Pancreas (tissue), 10 donors: ENCODE measurements around the gene DNASE1L3. TPM values are rescaled to one million over a fixed set of nuclear protein-coding genes. Genes with fewer than 3 reads are reported as not detected.
A peak's percentile ranks its signal among the peaks of the same experiment; 100 is the strongest.

Experiments used
- ATAC-seq, 4 donors: fragments of 200-7000 bp; cut with Tn5 transposase; one replicate each; pipeline versions ENCODE4 v1.8.0 to v1.9.1; 2020; ENCODE audit warnings: mild to moderate bottlenecking in 4 of 4, moderate library complexity in 4 of 4
- DNase-seq, 6 donors: peaks; one replicate each; pipeline ENCODE4 v3.0.0-alpha.2; 2020
- FAIRE-seq: peaks from 2 replicates; lab custom pipeline; 2012; peaks lifted over from hg19 to GRCh38; lab: Jason Lieb, UNC
- H3K27ac ChIP-seq, 4 donors: fragments of 200-600 bp; sonication (generic); 1 replicate in 3 of 4; 2 replicates in 1 of 4; pipeline versions ENCODE4 v1.5.0 to v1.8.0; 2020
- H3K27me3 ChIP-seq, 4 donors: fragments of 200-600 bp; one replicate each; pipeline ENCODE4 v1.8.0; 2021
- H3K36me3 ChIP-seq, 3 donors: fragments of 200-600 bp; sonication (generic) in 1 of 3; one replicate each; pipeline versions ENCODE4 v1.5.0 to v1.8.0; 2020 to 2021
- H3K4me1 ChIP-seq, 3 donors: fragments of 200-600 bp; one replicate each; pipeline ENCODE4 v1.8.0; 2021
- H3K4me3 ChIP-seq, 4 donors: fragments of 200-600 bp; sonication (generic) in 2 of 4; one replicate each; pipeline versions ENCODE4 v1.5.0 to v1.8.0; 2020 to 2021
- H3K9me3 ChIP-seq, 4 donors: fragments of 200-600 bp; one replicate each; pipeline ENCODE4 v1.8.0; 2021
- WGBS, 2 donors: extraction: QIAGEN DNeasy Blood & Tissue Kit; methylation state at CpG; one replicate each; pipeline ENCODE4 v1.1.7; 2013; 5-methylcytosine and 5-hydroxymethylcytosine counted together
- intact Hi-C, 3 donors: fragments of 100-400 bp; cut with DNase I; formaldehyde crosslinking; loops; one replicate each; pipeline versions ENCODE4 v1.11.1 to v1.14.2; 2022
- polyA plus RNA-seq, 2 donors: library from polyadenylated mRNA; stranded (reverse); fragments of 200-250 nt; gene quantifications; one replicate each; pipeline ENCODE4 v1.2.3, GENCODE V29; 2013
- total RNA-seq, 6 donors: library from RNA; stranded (reverse); fragmentation: NEBNext Ultra II Directional in 4 of 6; extraction: Animal tissue kit (Norgen Biotek cat#: 25700) in 4 of 6; gene quantifications; one replicate each; pipeline versions ENCODE4 v1.2.1 to v1.2.4, GENCODE V29; 2021 to 2023
- TF ChIP-seq, protein P1 (sequence below), 4 donors: fragments of 200-600 bp; sonication (generic) in 3 of 4; IDR thresholded peaks; one replicate each; pipeline versions ENCODE4 v1.5.0 to v1.8.0; 2021; ENCODE audit warnings: antibody characterized with exemption in 4 of 4
- donor health status: healthy with polysubstance abuse.
- donor health status: DM: no; HTN: no; CAD: no; lungs with moderate emphysema.
- donor health status: DM: no; HTN: no; CAD: no.
- donor health status: control.
- donor health status: control.
- donor health status: Bipolar disorder and iron deficiency.
- donor health status: DM: yes; HTN: yes; CAD: no.
- donor health status: DM: no; HTN: no; CAD: no.
- donor health status: DM: no; HTN: no; CAD: no.
- donor health status: DM: yes; HTN: yes; CAD: no.

Gene DNASE1L3
- total and polyA plus RNA-seq, 8 donors = 0.20 to 0.49 (median 0.36) TPM; not detected in 2

GRCh38 chr3:58175187-58175436 is 35.7 kb downstream of the DNASE1L3 start:
- no peak overlapping the region for H3K4me3 ChIP-seq
- WGBS, 2 donors = 5 to 7% methylated on average over 3 of the region's 3 CpGs
- ATAC-seq = no peak
- H3K4me1 ChIP-seq = peaks cover 33 to 51% (median 43%) of the 10 kb centered on the region in 3 donors
- H3K9me3 ChIP-seq = no peaks in the 10 kb centered on the region
- TF ChIP-seq, protein P1, sequence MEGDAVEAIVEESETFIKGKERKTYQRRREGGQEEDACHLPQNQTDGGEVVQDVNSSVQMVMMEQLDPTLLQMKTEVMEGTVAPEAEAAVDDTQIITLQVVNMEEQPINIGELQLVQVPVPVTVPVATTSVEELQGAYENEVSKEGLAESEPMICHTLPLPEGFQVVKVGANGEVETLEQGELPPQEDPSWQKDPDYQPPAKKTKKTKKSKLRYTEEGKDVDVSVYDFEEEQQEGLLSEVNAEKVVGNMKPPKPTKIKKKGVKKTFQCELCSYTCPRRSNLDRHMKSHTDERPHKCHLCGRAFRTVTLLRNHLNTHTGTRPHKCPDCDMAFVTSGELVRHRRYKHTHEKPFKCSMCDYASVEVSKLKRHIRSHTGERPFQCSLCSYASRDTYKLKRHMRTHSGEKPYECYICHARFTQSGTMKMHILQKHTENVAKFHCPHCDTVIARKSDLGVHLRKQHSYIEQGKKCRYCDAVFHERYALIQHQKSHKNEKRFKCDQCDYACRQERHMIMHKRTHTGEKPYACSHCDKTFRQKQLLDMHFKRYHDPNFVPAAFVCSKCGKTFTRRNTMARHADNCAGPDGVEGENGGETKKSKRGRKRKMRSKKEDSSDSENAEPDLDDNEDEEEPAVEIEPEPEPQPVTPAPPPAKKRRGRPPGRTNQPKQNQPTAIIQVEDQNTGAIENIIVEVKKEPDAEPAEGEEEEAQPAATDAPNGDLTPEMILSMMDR (IDR thresholded peaks at IDR 0.05) = no peak
- peak overlapping the region; percentile 53 to 87 (median 80) for H3K27ac ChIP-seq
- DNase-seq = no peak
- peaks cover 0 to 13% (median 0%) of the 10 kb centered on the region in 3 donors for H3K36me3 ChIP-seq
- no peaks in the 10 kb centered on the region for H3K27me3 ChIP-seq
- FAIRE-seq = no peak
- intact Hi-C loops = no loop called here

DNA sequence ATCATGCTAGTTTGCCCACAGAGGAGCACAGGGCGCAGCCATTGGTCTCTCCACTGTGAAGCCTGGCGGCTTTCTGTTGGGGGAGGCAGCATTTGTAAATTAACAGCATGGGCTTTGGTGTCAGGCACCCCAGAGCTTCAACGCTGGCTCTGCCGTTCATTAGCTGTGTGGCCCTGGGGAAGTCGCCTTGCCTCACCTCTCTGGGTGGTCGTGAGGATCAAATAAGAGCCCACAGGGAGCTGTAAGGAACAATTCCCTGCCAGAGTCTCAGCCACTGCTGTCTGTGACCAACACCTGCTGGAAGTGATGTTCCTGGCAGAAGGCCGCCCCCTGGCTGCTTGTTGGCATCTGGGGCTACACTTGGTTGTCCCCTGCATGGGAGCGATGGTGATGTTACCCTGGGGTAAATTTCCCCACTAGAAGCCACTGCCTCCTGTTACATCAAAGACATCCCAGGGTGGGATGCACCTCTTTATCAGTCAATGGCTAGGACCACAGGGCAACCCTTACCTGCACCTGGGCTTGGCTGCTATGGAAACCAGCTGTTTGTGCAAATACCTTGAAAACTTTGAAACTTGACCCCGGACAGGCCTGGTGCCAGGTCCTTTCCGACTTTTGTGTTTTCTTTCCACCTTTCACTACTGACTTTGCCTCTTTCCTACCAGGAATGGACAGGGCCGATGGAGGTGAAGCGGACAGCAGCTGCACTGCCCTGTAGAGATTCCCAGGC is 36.9 kb downstream of the DNASE1L3 start:
- ATAC-seq (peak; percentile 51 to 68 (median 56)), FAIRE-seq (no peak), DNase-seq (peak; percentile 72 to 91 (median 84))
- Histone ChIP-seq H3K4me1 (peaks cover 33 to 51% (median 43%) of the 10 kb centered on the region in 3 donors), H3K9me3 (no peaks in the 10 kb centered on the region), H3K27me3 (no peaks in the 10 kb centered on the region), H3K4me3 (no peak overlapping the region), H3K36me3 (peaks cover 0 to 21% (median 2%) of the 10 kb centered on the region in 3 donors), H3K27ac (peak overlapping the region; percentile 53 to 87 (median 80))
- TF ChIP-seq, protein P1 (IDR thresholded peaks at IDR 0.05) = peak in 1 of 4 donors; percentile 22
- intact Hi-C loops = loop anchor here in 1 of 3 donors (5.0 kb wide), 1 partner anchor 167 kb away; the partner anchor contains the start of gene FLNB
- WGBS, 2 donors = 50 to 52% methylated on average over 12 of the region's 12 CpGs

- peaks cover 0 to 21% (median 5%) of the 10 kb centered on the region in 3 donors for H3K36me3 ChIP-seq
- intact Hi-C loops = loop anchor here in 1 of 3 donors (5.0 kb wide), 1 partner anchor 166 kb away; the partner anchor contains the start of gene FLNB
- DNase-seq (no peak), ATAC-seq (no peak), FAIRE-seq (no peak)
- no peaks in the 10 kb centered on the region for H3K27me3 ChIP-seq
- H3K4me1 ChIP-seq = peaks cover 33 to 50% (median 43%) of the 10 kb centered on the region in 3 donors
- no peaks in the 10 kb centered on the region for H3K9me3 ChIP-seq
- H3K27ac ChIP-seq = peak overlapping the region; percentile 53 to 87 (median 80)
- 64 to 66% methylated on average over 11 to 14 of the region's 14 CpGs for WGBS, 2 donors
- H3K4me3 ChIP-seq = no peak overlapping the region
- TF ChIP-seq, protein P1 (IDR thresholded peaks at IDR 0.05) = no peak
Observed at GRCh38 chr3:58173029-58173668, 37.6 kb downstream of the DNASE1L3 start.

DNA sequence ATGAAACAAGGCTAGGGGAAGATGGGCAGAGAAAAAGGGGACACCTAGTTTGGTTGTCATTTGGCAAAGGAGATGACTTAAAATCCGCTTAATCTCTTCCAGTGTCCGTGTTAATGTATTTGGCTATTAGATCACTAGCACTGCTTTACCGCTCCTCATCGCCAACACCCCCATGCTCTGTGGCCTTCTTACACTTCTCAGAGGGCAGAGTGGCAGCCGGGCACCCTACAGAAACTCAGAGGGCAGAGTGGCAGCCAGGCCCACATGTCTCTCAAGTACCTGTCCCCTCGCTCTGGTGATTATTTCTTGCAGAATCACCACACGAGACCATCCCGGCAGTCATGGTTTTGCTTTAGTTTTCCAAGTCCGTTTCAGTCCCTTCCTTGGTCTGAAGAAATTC is 39.6 kb downstream of the DNASE1L3 start:
- peaks cover 32 to 50% (median 47%) of the 10 kb centered on the region in 3 donors for H3K4me1 ChIP-seq
- ATAC-seq (no peak), FAIRE-seq (no peak), DNase-seq (no peak)
- H3K27me3 ChIP-seq = no peaks in the 10 kb centered on the region
- no peak overlapping the region for H3K4me3 ChIP-seq
- intact Hi-C loops = loop anchor here in 1 of 3 donors (5.0 kb wide), 1 partner anchor 164 kb away; the partner anchor contains the start of gene FLNB
- peaks cover 0 to 21% (median 5%) of the 10 kb centered on the region in 3 donors for H3K36me3 ChIP-seq
- TF ChIP-seq, protein P1 (IDR thresholded peaks at IDR 0.05) = no peak
- WGBS, 2 donors = 93 to 94% methylated on average over 9 of the region's 9 CpGs
- no peaks in the 10 kb centered on the region for H3K9me3 ChIP-seq
- no peak overlapping the region for H3K27ac ChIP-seq
